ENCODE results near the gene CACNG7.

The CACNG7 gene

GRCh38 chr19:53908935-53909415 lies at the start of gene CACNG7:
CACNG7 (plus strand) TSS chr19:53909278; CDS start chr19:53912832, 3,554 bp downstream.
- H3K4me3 ChIP-seq (ENCODE audit: low read depth in 1 of 2, low read length in 1 of 2), result no peak within 1 kb of the TSS
- no peak for TF ChIP-seq CTCF (IDR thresholded peaks at IDR 0.05)
- H3K27ac ChIP-seq, result no peak within 1 kb of the TSS
- H3K27me3 ChIP-seq, result peaks cover 100% of the 10 kb centered on the region
- H3K4me1 ChIP-seq (ENCODE audit: control insufficient read depth in 1 of 2, insufficient read depth in 1 of 2, low read depth in 1 of 2, low read length in 1 of 2), result peaks cover 0 to 17% of the 10 kb centered on the region in 2 experiments
- no peaks in the 10 kb centered on the region for H3K9me3 ChIP-seq
- H3K36me3 ChIP-seq, result no peaks in the 10 kb centered on the region

- peaks cover 22 to 23% of the 10 kb centered on the region in 2 experiments for H3K4me1 ChIP-seq (ENCODE audit: control insufficient read depth in 1 of 2, insufficient read depth in 1 of 2, low read depth in 1 of 2, low read length in 1 of 2)
- H3K9me3 ChIP-seq, result no peaks in the 10 kb centered on the region
- H3K4me3 ChIP-seq (ENCODE audit: low read depth in 1 of 2, low read length in 1 of 2), result no peak overlapping the region
- no peak for TF ChIP-seq CTCF (IDR thresholded peaks at IDR 0.05)
- H3K36me3 ChIP-seq, result no peaks in the 10 kb centered on the region
- peaks cover 34% of the 10 kb centered on the region for H3K27me3 ChIP-seq
- H3K27ac ChIP-seq, result no peak overlapping the region
Observed at GRCh38 chr19:53864308-53864836, 44.7 kb upstream of the CACNG7 start.

GRCh38 chr19:53865523-53865917 lies 43.6 kb upstream of the CACNG7 start:
- H3K4me1 ChIP-seq (ENCODE audit: control insufficient read depth in 1 of 2, insufficient read depth in 1 of 2, low read depth in 1 of 2, low read length in 1 of 2), result peaks cover 24 to 25% of the 10 kb centered on the region in 2 experiments
- peak overlapping the region; percentile 97 for H3K27ac ChIP-seq
- H3K27me3 ChIP-seq, result peaks cover 30% of the 10 kb centered on the region
- H3K4me3 ChIP-seq (ENCODE audit: low read depth in 1 of 2, low read length in 1 of 2), result peak overlapping the region; percentile 97 to 100
- H3K36me3 ChIP-seq, result no peaks in the 10 kb centered on the region
- no peaks in the 10 kb centered on the region for H3K9me3 ChIP-seq
- no peak for TF ChIP-seq CTCF (IDR thresholded peaks at IDR 0.05)

GRCh38 chr19:53865918-53866864 lies 42.9 kb upstream of the CACNG7 start:
- peak overlapping the region; percentile 97 to 100 for H3K4me3 ChIP-seq (ENCODE audit: low read depth in 1 of 2, low read length in 1 of 2)
- H3K4me1 ChIP-seq (ENCODE audit: control insufficient read depth in 1 of 2, insufficient read depth in 1 of 2, low read depth in 1 of 2, low read length in 1 of 2), result peaks cover 31 to 32% of the 10 kb centered on the region in 2 experiments

GRCh38 chr19:53866865-53867224 lies 42.2 kb upstream of the CACNG7 start:
- peaks cover 9% of the 10 kb centered on the region for H3K36me3 ChIP-seq
- no peak for TF ChIP-seq CTCF (IDR thresholded peaks at IDR 0.05)
- H3K4me3 ChIP-seq (ENCODE audit: low read depth in 1 of 2, low read length in 1 of 2), result peak overlapping the region; percentile 97 to 100
- H3K9me3 ChIP-seq, result no peaks in the 10 kb centered on the region
- peaks cover 37 to 38% of the 10 kb centered on the region in 2 experiments for H3K4me1 ChIP-seq (ENCODE audit: control insufficient read depth in 1 of 2, insufficient read depth in 1 of 2, low read depth in 1 of 2, low read length in 1 of 2)
- H3K27ac ChIP-seq, result peak overlapping the region; percentile 97
- H3K27me3 ChIP-seq, result peaks cover 30% of the 10 kb centered on the region

More at GRCh38 chr19:53865918-53866864, 42.9 kb upstream of the CACNG7 start:
- Histone ChIP-seq H3K9me3 (no peaks in the 10 kb centered on the region), H3K27ac (peak overlapping the region; percentile 97), H3K36me3 (peaks cover 7% of the 10 kb centered on the region), H3K27me3 (peaks cover 30% of the 10 kb centered on the region)
- TF ChIP-seq CTCF (IDR thresholded peaks at IDR 0.05), result peak; percentile 52

All from neutrophil (primary cell).